ENCODE measurements around the gene RAPGEF4.
"Not testable (repeated sequence)": the region's sequence is repeated elsewhere in the genome, so short reads cannot be mapped to it uniquely, and the experiment has no call there.

The RAPGEF4 gene

GRCh38 chr2:173075781-173076580, 340.3 kb downstream of the RAPGEF4 start, which contains the start of gene MAP3K20:
Gene MAP3K20 (plus strand): TSS chr2:173075846. CDS start chr2:173091032, 15,186 bp downstream.
- peak; percentile 84 for DNase-seq

- peak; percentile 46 for DNase-seq
These were observed 341.1 kb downstream of the RAPGEF4 start for GRCh38 chr2:173076581-173077345.

- DNase-seq, result peak; percentile 82
These were observed 342.0 kb downstream of the RAPGEF4 start for GRCh38 chr2:173077506-173078177.

GRCh38 chr2:173079141-173079540, 343.5 kb downstream of the RAPGEF4 start:
- no peak for DNase-seq

GRCh38 chr2:173079973-173080860, 344.6 kb downstream of the RAPGEF4 start:
- DNase-seq, result no peak

- DNase-seq, result no peak
These were observed 351.0 kb downstream of the RAPGEF4 start for GRCh38 chr2:173086518-173087213.

GRCh38 chr2:173087214-173087581, 351.6 kb downstream of the RAPGEF4 start:
- no peak for DNase-seq

- no peak for DNase-seq
These were observed 352.3 kb downstream of the RAPGEF4 start for GRCh38 chr2:173087793-173088496.

- DNase-seq, result no peak
These were observed 354.7 kb downstream of the RAPGEF4 start for GRCh38 chr2:173090276-173090877.

- no peak for DNase-seq
These were observed 355.5 kb downstream of the RAPGEF4 start for GRCh38 chr2:173090973-173091660.

GRCh38 chr2:173091910-173092309, 356.3 kb downstream of the RAPGEF4 start:
- DNase-seq, result no peak

- no peak for DNase-seq
These were observed 357.3 kb downstream of the RAPGEF4 start for GRCh38 chr2:173092844-173093402.

GRCh38 chr2:173093617-173094016, 358.0 kb downstream of the RAPGEF4 start:
- DNase-seq, result not testable (repeated sequence)

GRCh38 chr2:173094731-173095130, 359.1 kb downstream of the RAPGEF4 start:
- no peak for DNase-seq

GRCh38 chr2:173095356-173095755, 359.7 kb downstream of the RAPGEF4 start:
- no peak for DNase-seq

- DNase-seq, result no peak
These were observed 363.6 kb downstream of the RAPGEF4 start for GRCh38 chr2:173099271-173099670.

GRCh38 chr2:173099804-173100203, 364.2 kb downstream of the RAPGEF4 start:
- no peak for DNase-seq

- DNase-seq, result no peak
These were observed 366.0 kb downstream of the RAPGEF4 start for GRCh38 chr2:173101687-173102086.
